MM.1S (cell line): Measurements from ENCODE around the gene MUCL3.

ENCODE experiments used
- DNase-seq: peaks from one replicate; pipeline ENCODE4 v3.0.0-alpha.2; 2015
- H2AFZ ChIP-seq: fragments of 300-600 bp; sonication (generic); 2 replicates; pipeline ENCODE4 v1.6.0; 2016; ENCODE audit warnings: antibody characterized with exemption, low read length
- H3F3A ChIP-seq: fragments of 300-600 bp; sonication (generic); 2 replicates; pipeline ENCODE4 v1.6.1; 2016; ENCODE audit warnings: mild to moderate bottlenecking, antibody characterized with exemption, low read length, moderate library complexity, mixed read lengths; ENCODE audit not compliant: insufficient read depth
- H3K27ac ChIP-seq: fragments of 300-600 bp; sonication (generic); 2 replicates; pipeline ENCODE4 v1.5.1; 2016; ENCODE audit warnings: mild to moderate bottlenecking, low read length
- H3K27me3 ChIP-seq: fragments of 300-600 bp; sonication (generic); replicated peaks from 2 replicates; pipeline ENCODE4 v1.6.0; 2016; ENCODE audit warnings: low read length; ENCODE audit not compliant: insufficient read depth
- H3K36me3 ChIP-seq: fragments of 300-600 bp; sonication (generic); replicated peaks from 2 replicates; pipeline ENCODE4 v1.6.1; 2016; ENCODE audit warnings: mild to moderate bottlenecking, low read length, mixed read lengths; ENCODE audit not compliant: insufficient read depth
- H3K4me1 ChIP-seq: fragments of 300-600 bp; sonication (generic); 2 replicates; pipeline ENCODE4 v1.6.1; 2016; ENCODE audit warnings: low read length, mixed read lengths
- H3K4me2 ChIP-seq: fragments of 300-600 bp; sonication (generic); 2 replicates; pipeline ENCODE4 v1.6.0; 2016; ENCODE audit warnings: low read depth, low read length
- H3K4me3 ChIP-seq: fragments of 300-600 bp; sonication (generic); 2 replicates; pipeline ENCODE4 v1.5.1; 2016; ENCODE audit warnings: low read length, mixed read lengths
- H3K79me2 ChIP-seq: fragments of 300-600 bp; sonication (generic); 2 replicates; pipeline ENCODE4 v1.6.1; 2016; ENCODE audit warnings: mixed run types, low read length, mixed read lengths
- H3K9ac ChIP-seq: fragments of 300-600 bp; sonication (generic); 2 replicates; pipeline ENCODE4 v1.6.1; 2016; ENCODE audit warnings: low read length, mixed read lengths
- H3K9me2 ChIP-seq: fragments of 300-600 bp; sonication (generic); replicated peaks from 2 replicates; pipeline ENCODE4 v1.6.1; 2016; ENCODE audit warnings: mild to moderate bottlenecking, low read length, mixed read lengths; ENCODE audit not compliant: insufficient read depth
- H3K9me3 ChIP-seq: fragments of 300-600 bp; sonication (generic); replicated peaks from 2 replicates; pipeline ENCODE4 v1.6.1; 2016; ENCODE audit warnings: mild to moderate bottlenecking, low read length, mixed read lengths; ENCODE audit not compliant: insufficient read depth
- H4K20me1 ChIP-seq: fragments of 300-600 bp; sonication (generic); 2 replicates; pipeline ENCODE4 v1.6.1; 2016; ENCODE audit warnings: mild to moderate bottlenecking, low read length, moderate library complexity, mixed read lengths; ENCODE audit not compliant: insufficient read depth
- EZH2 ChIP-seq: fragments of 300-600 bp; sonication (generic); optimal IDR thresholded peaks from 2 replicates; pipeline ENCODE3; 2017; ENCODE audit warnings: low read depth, mild to moderate bottlenecking, antibody characterized with exemption, low read length, mixed read lengths
- EZH2phosphoT487 ChIP-seq: fragments of 300-600 bp; sonication (generic); IDR thresholded peaks from 2 replicates; pipeline ENCODE4 v1.6.1; 2018; ENCODE audit warnings: antibody characterized with exemption, low read length
- TF ChIP-seq, protein P1 (sequence below): fragments of 300-600 bp; sonication (generic); IDR thresholded peaks from 2 replicates; pipeline ENCODE4 v1.5.1; 2016; ENCODE audit warnings: antibody characterized with exemption, low read length, mixed read lengths

The MUCL3 gene

GRCh38 chr6:30894935-30895334, 45.8 kb upstream of the MUCL3 start:
- no peaks in the 10 kb centered on the region for H4K20me1 ChIP-seq
- no peak for DNase-seq
- TF ChIP-seq, protein P1, sequence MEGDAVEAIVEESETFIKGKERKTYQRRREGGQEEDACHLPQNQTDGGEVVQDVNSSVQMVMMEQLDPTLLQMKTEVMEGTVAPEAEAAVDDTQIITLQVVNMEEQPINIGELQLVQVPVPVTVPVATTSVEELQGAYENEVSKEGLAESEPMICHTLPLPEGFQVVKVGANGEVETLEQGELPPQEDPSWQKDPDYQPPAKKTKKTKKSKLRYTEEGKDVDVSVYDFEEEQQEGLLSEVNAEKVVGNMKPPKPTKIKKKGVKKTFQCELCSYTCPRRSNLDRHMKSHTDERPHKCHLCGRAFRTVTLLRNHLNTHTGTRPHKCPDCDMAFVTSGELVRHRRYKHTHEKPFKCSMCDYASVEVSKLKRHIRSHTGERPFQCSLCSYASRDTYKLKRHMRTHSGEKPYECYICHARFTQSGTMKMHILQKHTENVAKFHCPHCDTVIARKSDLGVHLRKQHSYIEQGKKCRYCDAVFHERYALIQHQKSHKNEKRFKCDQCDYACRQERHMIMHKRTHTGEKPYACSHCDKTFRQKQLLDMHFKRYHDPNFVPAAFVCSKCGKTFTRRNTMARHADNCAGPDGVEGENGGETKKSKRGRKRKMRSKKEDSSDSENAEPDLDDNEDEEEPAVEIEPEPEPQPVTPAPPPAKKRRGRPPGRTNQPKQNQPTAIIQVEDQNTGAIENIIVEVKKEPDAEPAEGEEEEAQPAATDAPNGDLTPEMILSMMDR, result no peak
- TF ChIP-seq EZH2phosphoT487, result no peak
- TF ChIP-seq EZH2, result no peak
- no peaks in the 10 kb centered on the region for H3F3A ChIP-seq
- no peaks in the 10 kb centered on the region for H3K9me3 ChIP-seq
- H2AFZ ChIP-seq, result no peak overlapping the region
- no peaks in the 10 kb centered on the region for H3K4me1 ChIP-seq
- H3K27ac ChIP-seq, result no peak overlapping the region
- no peaks in the 10 kb centered on the region for H3K79me2 ChIP-seq
- no peak overlapping the region for H3K9ac ChIP-seq
- no peak overlapping the region for H3K4me2 ChIP-seq
- peaks cover 90% of the 10 kb centered on the region for H3K27me3 ChIP-seq
- H3K9me2 ChIP-seq, result no peaks in the 10 kb centered on the region
- H3K36me3 ChIP-seq, result no peaks in the 10 kb centered on the region
- H3K4me3 ChIP-seq, result no peak overlapping the region

DNA sequence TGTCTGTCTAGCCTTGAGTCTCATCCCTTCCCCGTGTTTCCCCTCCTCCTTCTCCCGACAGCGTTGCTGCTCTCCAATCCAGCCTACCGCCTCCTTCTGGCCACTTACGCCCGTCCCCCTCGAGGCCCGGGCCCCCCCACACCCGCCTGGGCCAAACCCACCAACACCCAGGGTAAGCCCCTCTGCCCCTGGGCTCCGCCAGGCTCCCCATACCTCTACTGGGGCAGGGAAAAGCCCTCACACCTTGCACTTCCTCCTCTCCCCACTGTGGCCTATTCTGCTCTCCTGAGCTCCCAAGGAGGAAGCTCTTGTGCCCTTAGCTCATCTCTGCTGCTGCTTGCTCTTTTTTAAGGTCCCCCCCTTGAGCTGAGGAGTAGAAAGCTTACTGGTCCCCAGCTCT, 45.4 kb upstream of the MUCL3 start:
- Histone ChIP-seq H3K4me2 (no peak overlapping the region), H4K20me1 (no peaks in the 10 kb centered on the region), H3K36me3 (no peaks in the 10 kb centered on the region), H3K79me2 (no peaks in the 10 kb centered on the region), H3K27ac (no peak overlapping the region), H3K27me3 (peaks cover 87% of the 10 kb centered on the region), H3F3A (no peaks in the 10 kb centered on the region), H3K4me3 (no peak overlapping the region), H3K4me1 (no peaks in the 10 kb centered on the region), H3K9ac (no peak overlapping the region), H2AFZ (no peak overlapping the region), H3K9me2 (no peaks in the 10 kb centered on the region), H3K9me3 (no peaks in the 10 kb centered on the region)
- no peak for TF ChIP-seq EZH2
- TF ChIP-seq EZH2phosphoT487, result no peak
- TF ChIP-seq, protein P1, result no peak
- no peak for DNase-seq

GRCh38 chr6:30896541-30896940, 44.2 kb upstream of the MUCL3 start:
- Histone ChIP-seq H2AFZ (no peak overlapping the region), H3K9me2 (no peaks in the 10 kb centered on the region), H3K36me3 (no peaks in the 10 kb centered on the region), H3K4me3 (no peak overlapping the region), H3K9me3 (no peaks in the 10 kb centered on the region), H3K27me3 (peaks cover 84% of the 10 kb centered on the region), H3K4me2 (no peak overlapping the region), H3K79me2 (no peaks in the 10 kb centered on the region), H4K20me1 (no peaks in the 10 kb centered on the region), H3F3A (no peaks in the 10 kb centered on the region), H3K9ac (no peak overlapping the region), H3K4me1 (no peaks in the 10 kb centered on the region), H3K27ac (no peak overlapping the region)
- no peak for DNase-seq
- no peak for TF ChIP-seq EZH2
- TF ChIP-seq, protein P1, result no peak
- TF ChIP-seq EZH2phosphoT487, result no peak
